K562 (cell line): ENCODE results near the gene IL17RB.

ENCODE experiments used
- DPF2 ChIP-seq: fragments of 450-650 bp; IDR thresholded peaks from 2 replicates; pipeline ENCODE4 v1.6.1; 2016
- KDM1A ChIP-seq, 2 experiments: fragments of 450-650 bp; IDR thresholded peaks; 2 replicates each; pipeline ENCODE4 v1.6.1; 2016; ENCODE audit warnings: mild to moderate bottlenecking in 2 of 2
- NEUROD1 ChIP-seq: fragments of 150-350 bp; IDR thresholded peaks from 2 replicates; pipeline ENCODE4 v1.6.1; 2014; ENCODE audit warnings: borderline replicate concordance, low read length, low read depth; ENCODE audit not compliant: partially characterized antibody
- ZC3H11A ChIP-seq: IDR thresholded peaks from 2 replicates; pipeline ENCODE4 v1.6.1; 2012; ENCODE audit warnings: low read depth, low read length, improper control_type of control experiment
- TF ChIP-seq, protein P1 (sequence below): sonication (generic); formaldehyde crosslinking; IDR thresholded peaks from 2 replicates; pipeline ENCODE4 v1.8.1; 2022; ENCODE audit warnings: missing genetic modification reagents
- TF ChIP-seq, protein P2 (sequence below), 3 experiments: IDR thresholded peaks in 2 of 3; conservative IDR thresholded peaks in 1 of 3; 2 replicates each; pipeline ENCODE4 v1.5.1; 2011 to 2012; ENCODE audit warnings: low read length in 3 of 3, mild to moderate bottlenecking in 3 of 3, control low read depth in 2 of 3, improper control_type of control experiment in 1 of 3, inconsistent platforms in 1 of 3, low read depth in 1 of 3, mixed read lengths in 1 of 3, moderate library complexity in 1 of 3; ENCODE audit not compliant: insufficient read depth in 2 of 3

DNA sequence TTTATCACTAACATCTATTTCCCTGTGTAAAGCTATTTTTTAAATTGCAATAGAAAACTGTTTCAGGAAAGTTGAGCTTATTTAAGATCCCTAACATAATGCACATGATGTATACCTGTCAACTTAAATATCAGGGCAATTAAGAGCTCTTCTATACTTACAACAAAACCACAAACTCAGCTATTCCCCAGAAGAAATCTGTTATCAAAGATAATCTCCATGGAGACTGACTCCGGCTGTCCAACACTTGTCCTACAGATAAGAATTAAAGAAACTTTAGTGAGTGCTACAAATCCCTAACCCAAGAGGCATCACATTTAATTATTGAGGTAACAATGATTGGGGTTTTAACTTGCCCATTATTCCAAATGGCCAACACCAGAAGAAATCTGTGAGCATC is 41.9 kb downstream of the IL17RB start:
- TF ChIP-seq KDM1A (IDR thresholded peaks at IDR 0.05) (peak in 1 of 2 experiments; percentile 27; a peak in 1 of 4 replicates), DPF2 (no peak), ZC3H11A (no peak), NEUROD1 (no peak)
- TF ChIP-seq, protein P1, sequence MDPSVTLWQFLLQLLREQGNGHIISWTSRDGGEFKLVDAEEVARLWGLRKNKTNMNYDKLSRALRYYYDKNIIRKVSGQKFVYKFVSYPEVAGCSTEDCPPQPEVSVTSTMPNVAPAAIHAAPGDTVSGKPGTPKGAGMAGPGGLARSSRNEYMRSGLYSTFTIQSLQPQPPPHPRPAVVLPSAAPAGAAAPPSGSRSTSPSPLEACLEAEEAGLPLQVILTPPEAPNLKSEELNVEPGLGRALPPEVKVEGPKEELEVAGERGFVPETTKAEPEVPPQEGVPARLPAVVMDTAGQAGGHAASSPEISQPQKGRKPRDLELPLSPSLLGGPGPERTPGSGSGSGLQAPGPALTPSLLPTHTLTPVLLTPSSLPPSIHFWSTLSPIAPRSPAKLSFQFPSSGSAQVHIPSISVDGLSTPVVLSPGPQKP (CRISPR knock-in tag): no peak
- TF ChIP-seq, protein P2, sequence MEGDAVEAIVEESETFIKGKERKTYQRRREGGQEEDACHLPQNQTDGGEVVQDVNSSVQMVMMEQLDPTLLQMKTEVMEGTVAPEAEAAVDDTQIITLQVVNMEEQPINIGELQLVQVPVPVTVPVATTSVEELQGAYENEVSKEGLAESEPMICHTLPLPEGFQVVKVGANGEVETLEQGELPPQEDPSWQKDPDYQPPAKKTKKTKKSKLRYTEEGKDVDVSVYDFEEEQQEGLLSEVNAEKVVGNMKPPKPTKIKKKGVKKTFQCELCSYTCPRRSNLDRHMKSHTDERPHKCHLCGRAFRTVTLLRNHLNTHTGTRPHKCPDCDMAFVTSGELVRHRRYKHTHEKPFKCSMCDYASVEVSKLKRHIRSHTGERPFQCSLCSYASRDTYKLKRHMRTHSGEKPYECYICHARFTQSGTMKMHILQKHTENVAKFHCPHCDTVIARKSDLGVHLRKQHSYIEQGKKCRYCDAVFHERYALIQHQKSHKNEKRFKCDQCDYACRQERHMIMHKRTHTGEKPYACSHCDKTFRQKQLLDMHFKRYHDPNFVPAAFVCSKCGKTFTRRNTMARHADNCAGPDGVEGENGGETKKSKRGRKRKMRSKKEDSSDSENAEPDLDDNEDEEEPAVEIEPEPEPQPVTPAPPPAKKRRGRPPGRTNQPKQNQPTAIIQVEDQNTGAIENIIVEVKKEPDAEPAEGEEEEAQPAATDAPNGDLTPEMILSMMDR (IDR thresholded peaks at IDR 0.05 in 2 of 3, conservative IDR thresholded peaks at IDR 0.05 in 1 of 3; ENCODE audit: insufficient read depth in 2 of 3, low read depth in 1 of 3, low read length in 3 of 3): no peak
